Parietal lobe (tissue), 2 donors: Measurements from ENCODE around the gene PKD1. TPM values are rescaled to one million over a fixed set of nuclear protein-coding genes. Genes with fewer than 3 reads are reported as not detected.

Experiments used
- small RNA-seq: library from RNA; depleted of rRNA; stranded (forward); fragments of <200 nt; gene quantifications from one replicate; pipeline ENCODE3, GENCODE V24; 2014; ENCODE audit warnings: low replicate concordance
- total RNA-seq: library from RNA; depleted of rRNA; stranded (reverse); fragments of >200 nt; gene quantifications from one replicate; pipeline ENCODE4 v1.2.3, GENCODE V29; 2014

The PKD1 gene
- 272 TPM for total RNA-seq

DNA sequence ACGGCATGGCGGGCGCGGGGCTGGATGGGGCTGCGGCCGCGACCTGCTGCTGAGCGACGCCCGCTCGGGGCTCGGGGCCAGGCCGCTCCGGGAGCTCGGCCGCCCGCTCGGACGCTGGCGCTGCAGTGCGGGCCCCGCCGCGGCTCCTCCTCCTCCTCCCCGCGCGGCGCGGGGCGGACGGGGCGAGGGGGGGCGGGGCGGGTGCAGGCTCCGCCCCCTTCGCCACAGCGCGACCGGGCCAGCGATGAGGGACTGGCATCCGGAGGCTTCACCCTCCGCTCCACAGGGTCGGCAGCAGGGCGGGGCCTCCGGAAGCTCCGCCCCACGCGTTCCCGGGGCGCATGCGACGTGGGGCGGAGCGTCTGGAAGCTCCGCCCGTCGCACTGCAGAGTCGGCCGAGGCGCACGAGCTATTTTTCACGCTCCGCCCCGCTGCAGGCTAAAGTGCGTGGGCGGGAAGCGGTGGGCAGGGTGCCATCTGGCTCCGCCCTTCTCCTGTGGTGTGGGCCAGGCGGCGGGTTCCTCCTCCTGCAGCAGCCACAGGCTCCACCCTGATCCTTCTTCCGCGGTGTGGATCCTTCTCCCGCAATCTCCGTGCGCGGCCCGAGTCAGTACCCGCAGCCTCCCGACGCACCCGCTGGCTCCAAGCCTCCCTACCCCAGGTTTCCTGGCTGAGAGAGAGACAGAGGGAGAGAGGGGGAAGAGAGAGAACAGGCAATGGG, at the start of gene PKD1:
PKD1 (minus strand) TSS at position 129 of the 721 bp plus-strand sequence. CDS start 209 bp downstream, outside the sequence.

DNA sequence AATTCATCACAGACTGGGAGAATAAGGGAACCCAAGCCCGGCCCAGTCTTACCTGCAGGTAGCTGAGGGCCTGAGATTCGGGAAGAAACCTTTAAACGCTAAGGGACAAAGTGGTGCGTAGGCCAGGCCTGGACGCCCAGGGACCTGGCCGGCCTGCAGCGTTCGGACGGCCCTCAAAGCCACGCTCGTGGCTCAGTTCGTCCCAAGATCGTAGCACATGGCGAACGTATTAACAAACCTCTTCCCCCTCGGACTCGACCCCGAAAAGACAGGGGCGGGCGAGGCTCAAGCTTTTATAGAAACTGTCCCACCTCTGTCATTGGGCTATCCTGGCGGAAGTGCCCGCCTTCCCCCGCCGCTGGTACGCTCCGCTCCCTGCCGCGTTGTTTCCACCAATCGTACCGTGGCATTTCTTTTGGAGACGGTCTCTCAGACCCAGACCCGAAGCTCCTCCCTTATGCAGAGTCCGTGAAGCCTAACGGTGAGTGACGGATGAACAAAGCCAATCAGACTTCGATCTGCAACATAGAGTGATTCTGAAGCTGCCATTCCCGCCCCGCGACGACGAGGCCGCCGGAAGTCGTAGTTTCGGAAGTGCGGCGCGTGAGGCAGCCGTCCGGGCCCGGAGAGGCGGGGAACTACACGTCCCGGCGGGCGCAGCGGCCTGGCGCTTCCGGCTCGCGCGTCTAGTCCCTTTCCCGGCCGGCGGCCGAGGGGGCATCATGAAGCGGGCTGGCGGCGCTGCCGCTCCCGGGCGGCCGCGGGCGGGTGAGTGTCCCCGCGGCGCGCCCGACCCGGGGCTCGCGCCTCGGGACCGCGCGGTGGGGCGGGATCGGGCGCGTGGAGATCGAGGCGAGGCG, 19.6 kb upstream of the PKD1 start, which contains the start of gene TRAF7:
TRAF7 (plus strand) TSS at position 692 of the 860 bp plus-strand sequence. CDS start 8,139 bp downstream, outside the sequence.

DNA sequence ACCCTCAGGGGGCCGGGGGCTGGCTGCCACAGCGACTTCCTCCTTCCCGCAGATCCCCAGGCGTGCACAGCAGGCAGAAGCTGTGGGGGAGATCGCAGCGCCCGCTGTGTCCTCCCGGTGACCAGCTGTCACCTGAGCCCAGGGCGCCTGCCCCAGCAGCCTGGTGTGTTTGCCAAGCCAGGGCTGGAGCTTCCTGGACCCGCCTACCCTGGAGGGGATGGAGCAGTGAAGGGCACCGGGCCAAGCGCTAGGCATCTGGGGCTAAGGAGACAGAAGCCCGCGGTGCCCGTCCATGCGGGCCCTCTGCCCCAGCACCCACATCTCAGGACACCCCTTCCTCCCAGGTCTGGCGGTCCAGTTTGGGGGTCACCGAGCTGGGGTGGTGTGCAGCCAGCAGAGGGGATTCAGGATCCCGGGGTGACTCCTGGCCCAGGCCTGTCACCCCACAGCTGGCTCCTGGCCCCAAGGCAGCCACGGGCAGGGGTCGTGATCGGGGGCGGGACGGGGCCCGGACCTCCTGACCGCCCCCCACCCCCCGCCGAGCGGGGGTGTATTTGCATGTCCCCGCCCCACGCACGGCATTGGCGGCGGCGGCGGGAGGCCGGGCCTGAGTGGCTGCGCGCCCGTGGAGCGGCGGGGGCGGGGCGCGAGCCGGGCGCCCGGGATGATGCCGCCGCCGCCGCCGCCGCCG, 12.4 kb upstream of the PKD1 start, which contains the start of gene RAB26:
RAB26 (plus strand) TSS at position 645 of the 691 bp plus-strand sequence. CDS start 159 bp downstream, outside the sequence.

DNA sequence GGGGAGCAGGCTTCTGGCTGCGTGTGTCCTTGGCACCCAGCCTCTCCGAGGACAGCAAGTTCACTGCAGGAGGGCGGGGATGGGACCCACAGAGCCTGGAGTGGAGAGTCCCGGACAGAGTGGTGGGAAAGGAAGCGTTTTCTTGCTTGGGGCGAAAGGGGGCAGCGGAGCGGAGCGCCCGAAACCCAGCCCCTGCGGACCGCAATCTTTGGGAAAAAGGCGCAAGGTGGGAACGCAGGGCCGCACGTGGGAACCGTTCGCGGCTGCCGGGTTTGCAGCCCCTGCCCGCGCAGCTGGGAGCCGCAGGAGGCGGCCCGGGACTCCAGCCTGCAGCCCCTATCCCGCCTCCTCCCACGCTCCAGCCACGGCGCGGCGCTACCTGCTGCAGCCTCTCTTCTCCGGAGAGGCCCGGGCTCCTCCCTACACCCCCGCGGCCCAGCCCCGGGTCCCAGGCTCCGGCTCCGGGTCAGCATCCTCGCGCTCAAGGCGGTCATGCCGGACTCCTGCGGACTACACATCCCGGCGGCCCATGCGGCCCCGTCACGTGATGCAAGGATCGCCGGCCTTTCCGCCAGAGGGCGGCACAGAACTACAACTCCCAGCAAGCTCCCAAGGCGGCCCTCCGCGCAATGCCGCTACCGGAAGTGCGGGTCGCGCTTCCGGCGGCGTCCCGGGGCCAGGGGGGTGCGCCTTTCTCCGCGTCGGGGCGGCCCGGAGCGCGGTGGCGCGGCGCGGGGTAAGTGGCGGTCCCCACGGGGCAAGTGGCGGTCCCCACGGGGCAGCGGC, 88.2 kb downstream of the PKD1 start, which contains the start of the genes NTHL1 and TSC2:
NTHL1 (minus strand) TSS at position 505 of the 786 bp plus-strand sequence; CDS start at position 494, 11 bp downstream.
TSC2 (plus strand) TSS at position 656 of the 786 bp plus-strand sequence. CDS start 631 bp downstream, outside the sequence.

Small RNA genes within 50 kb of the gene (small RNA-seq; reads per million reads assigned to genes)
- gene MIR1225 (0.09 reads per million), gene MIR3180-5 (not detected), gene MIR4516 (not detected), gene RF00019 (not detected), gene SNORD60 (not detected)

Other genes starting within 250 kb of the PKD1 start
- not detected for gene HS3ST6, start 217.5 kb downstream of the PKD1 start, total RNA-seq
- 3.1 TPM for gene MSRB1, start 192.7 kb downstream of the PKD1 start, total RNA-seq
- gene RPL3L, start 181.2 kb downstream of the PKD1 start, total RNA-seq = not detected
- 73.6 TPM for gene NDUFB10, start 176.4 kb downstream of the PKD1 start, total RNA-seq
- gene RPS2, start 171.1 kb downstream of the PKD1 start, total RNA-seq = 1,162 TPM
- not detected for gene RNF151, start 169.0 kb downstream of the PKD1 start, total RNA-seq
- gene TBL3, start 163.8 kb downstream of the PKD1 start, total RNA-seq = 16.6 TPM
- 2.8 TPM for gene NOXO1, start 154.4 kb downstream of the PKD1 start, total RNA-seq
- gene GFER, start 151.7 kb downstream of the PKD1 start, total RNA-seq = 16.6 TPM
- gene SYNGR3, start 145.9 kb downstream of the PKD1 start, total RNA-seq = 67.9 TPM
- 9.4 TPM for gene ZNF598, start 126.1 kb downstream of the PKD1 start, total RNA-seq
- not detected for gene NPW, start 116.1 kb downstream of the PKD1 start, total RNA-seq
- gene NHERF2, start 109.0 kb downstream of the PKD1 start, total RNA-seq = 10.0 TPM
- 22.5 TPM for gene NTHL1, start 88.1 kb downstream of the PKD1 start, total RNA-seq
- 148 TPM for gene TSC2, start 87.9 kb downstream of the PKD1 start, total RNA-seq
- gene RAB26, start 12.7 kb upstream of the PKD1 start, total RNA-seq = 4.4 TPM
- 34.7 TPM for gene TRAF7, start 19.9 kb upstream of the PKD1 start, total RNA-seq
- gene CASKIN1, start 60.7 kb upstream of the PKD1 start, total RNA-seq = 39.8 TPM
- 18.5 TPM for gene MLST8, start 69.6 kb upstream of the PKD1 start, total RNA-seq
- 8.5 TPM for gene BRICD5, start 75.0 kb upstream of the PKD1 start, total RNA-seq
- 23.8 TPM for gene PGP, start 78.9 kb upstream of the PKD1 start, total RNA-seq
- gene E4F1, start 87.7 kb upstream of the PKD1 start, total RNA-seq = 46.6 TPM
- 7.5 TPM for gene DNASE1L2, start 100.5 kb upstream of the PKD1 start, total RNA-seq
- 16.3 TPM for gene ECI1, start 115.7 kb upstream of the PKD1 start, total RNA-seq
- 129 TPM for gene RNPS1, start 132.2 kb upstream of the PKD1 start, total RNA-seq
- 57.3 TPM for gene ABCA3, start 204.8 kb upstream of the PKD1 start, total RNA-seq